HG02943 (cell line): ENCODE results near the gene PPP1R13B.
A peak's percentile ranks its signal among the peaks of the same experiment; 100 is the strongest.

ENCODE experiments used
- ATAC-seq: cut with Tn5 transposase; IDR thresholded peaks from one replicate; pipeline ENCODE4 v1.9.1; 2021; ENCODE audit warnings: mild to moderate bottlenecking, low read depth, moderate library complexity; ENCODE audit not compliant: unreplicated experiment

Gene PPP1R13B

DNA sequence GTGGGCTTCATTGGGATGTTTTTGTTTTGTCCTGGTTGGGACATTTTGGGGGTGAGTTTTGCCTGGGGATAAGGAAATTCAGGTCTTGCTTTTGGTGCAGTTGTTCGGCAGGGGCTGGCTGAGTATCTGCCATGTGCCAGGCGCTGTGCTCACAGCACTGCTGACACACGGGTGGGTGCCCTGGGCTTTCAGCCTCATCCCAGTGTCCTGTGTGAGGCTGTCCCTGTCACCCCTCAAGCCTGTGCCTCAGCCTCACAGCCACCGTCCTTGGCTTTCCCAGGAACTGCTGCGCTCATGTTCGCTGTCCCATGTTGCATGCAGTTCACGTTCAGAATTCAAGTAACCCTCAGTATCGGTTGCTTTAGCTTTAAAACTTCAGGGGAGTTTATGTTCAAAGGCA, 157.0 kb downstream of the PPP1R13B start:
- ATAC-seq = no peak

DNA sequence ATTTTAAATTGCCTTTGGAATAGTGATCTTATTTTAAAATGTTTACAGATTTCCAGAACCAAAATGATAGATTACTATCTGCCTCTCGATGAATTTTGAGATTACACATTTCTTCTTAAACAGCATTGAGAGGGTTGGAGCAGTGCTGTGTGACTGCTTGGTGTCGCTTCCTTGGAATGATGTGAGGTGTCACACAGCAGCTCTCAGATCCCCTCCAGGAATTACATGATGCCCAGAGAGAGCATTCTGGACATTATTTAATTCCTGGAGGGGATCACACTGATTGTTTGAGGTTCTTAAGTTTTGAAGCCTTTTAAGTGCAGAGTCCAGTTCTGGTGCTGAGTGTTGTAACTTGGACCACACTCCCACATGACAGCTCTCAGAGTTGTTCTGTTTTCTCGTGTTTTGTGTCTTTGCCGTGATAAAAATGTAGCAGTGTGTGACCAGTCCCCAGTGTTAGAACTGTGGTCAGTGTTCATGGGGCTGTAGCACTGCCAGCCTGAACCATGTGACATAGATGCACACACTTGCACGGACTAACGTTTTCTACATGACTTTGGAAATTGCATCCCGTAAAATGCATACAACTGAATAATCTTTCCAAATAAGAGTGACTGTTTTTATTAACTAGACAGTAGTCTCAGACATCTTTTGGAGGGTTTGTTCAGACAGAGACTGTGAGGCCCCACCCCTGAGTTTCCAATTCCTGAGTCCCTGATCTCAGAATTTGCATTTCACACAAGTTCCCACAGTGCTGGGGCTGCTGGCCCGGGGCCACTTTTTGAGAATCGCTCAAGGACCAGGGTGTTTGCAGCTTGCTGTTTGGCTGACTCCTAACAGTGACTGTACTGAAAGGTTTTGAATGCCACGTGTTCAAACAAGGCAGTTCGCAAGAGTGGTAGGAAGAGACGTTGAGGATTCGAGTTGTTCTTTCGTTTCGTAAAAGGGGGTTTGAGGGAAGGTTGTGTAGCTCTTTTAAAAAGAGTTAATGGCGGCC, 158.2 kb downstream of the PPP1R13B start:
- peak; percentile 74 for ATAC-seq

GRCh38 chr14:103688441-103688840, 158.9 kb downstream of the PPP1R13B start:
- no peak for ATAC-seq

GRCh38 chr14:103687712-103688111, 159.7 kb downstream of the PPP1R13B start:
- ATAC-seq = no peak

DNA sequence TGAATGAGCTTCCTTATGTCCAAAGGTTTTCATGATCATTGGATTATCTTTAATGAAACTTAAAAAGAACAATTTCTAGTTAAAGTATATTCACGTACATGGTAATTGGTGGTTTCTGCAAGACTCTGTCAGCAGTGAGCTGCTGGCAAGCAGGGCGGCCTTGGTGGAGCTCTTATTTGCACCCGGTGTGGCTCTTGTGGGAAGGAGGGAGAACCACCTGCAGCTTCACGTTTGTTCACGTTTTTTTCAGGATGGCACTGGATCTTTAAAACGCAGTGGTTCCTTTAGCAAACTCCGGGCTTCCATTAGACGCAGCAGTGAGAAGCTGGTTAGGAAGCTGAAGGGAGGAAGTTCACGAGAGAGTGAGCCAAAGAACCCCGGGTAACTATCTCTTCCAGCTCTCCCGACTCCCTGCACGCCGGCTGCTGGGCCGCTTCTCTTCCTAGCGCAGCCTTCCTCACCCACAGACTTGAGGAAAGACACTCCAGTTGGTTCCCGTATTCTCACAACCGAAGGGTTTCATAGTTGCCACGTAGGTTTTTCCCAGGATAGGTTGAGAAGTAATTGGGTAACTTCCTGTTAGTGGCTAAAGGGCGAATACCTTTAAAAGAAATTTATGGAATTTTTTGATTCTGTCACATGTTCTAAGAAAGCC, 160.4 kb downstream of the PPP1R13B start:
- ATAC-seq = no peak

DNA sequence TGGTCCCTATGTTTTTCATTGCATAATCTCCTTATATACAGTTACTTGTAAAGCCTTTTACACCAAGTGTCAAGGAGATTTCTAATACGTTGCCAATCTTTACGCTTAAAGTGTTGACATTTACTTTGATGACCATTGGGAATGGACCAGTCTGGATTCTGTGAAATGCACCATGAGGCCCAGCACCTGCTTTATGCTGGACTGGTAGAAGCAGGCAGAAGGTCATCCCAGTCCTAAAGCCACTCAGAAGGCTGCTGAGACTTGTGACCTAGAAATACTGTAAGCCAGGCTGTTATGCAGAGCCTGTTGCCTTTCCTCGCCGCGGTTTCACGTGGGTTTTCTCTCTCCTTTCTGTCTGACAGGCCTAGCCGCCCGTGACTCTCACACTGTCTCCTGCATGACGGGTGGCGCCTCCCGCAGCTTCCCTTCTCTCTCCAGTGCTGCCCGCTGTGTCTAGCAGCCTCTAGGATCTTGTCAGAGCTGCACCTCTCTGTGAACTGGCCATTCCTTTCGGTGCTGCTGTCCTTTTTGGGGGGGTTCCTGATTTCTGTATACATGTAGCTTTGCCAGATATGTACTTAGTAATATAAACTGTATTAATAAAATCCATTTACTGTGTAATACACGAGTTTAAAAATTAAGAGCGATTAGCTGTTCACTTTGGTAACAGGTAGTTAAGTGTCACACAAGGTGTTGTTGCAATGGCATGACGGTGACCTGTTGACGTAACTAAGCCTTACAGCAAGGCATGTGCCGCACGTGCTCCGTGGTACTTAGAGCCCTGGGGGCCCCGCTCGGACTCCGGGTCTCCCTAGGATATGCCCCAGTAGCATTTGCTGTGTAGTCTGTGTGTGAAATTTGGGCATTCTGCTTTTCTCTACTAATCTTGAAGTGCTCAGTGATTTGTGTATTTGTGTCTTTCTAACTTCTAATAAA, 161.8 kb downstream of the PPP1R13B start:
- no peak for ATAC-seq

DNA sequence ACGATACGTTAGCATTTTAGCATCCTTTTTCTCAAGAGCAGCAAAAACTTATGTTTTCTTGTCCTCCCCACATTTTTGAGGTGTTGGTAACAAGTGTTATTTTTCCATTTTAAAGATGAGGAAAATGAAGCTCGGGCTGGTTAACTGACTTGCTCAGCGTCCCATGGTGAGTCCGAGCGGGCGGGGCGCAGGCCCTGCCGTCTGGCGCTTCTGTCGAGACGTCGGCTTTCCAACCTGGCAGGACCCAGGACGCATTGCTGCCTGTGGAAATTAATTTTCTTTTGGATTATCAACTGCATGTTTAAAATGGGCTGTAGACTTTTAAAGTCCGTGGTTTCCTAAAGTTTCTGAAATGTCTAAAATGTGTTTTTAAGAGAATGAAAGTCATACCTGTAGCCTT, 162.5 kb downstream of the PPP1R13B start:
- ATAC-seq = no peak

DNA sequence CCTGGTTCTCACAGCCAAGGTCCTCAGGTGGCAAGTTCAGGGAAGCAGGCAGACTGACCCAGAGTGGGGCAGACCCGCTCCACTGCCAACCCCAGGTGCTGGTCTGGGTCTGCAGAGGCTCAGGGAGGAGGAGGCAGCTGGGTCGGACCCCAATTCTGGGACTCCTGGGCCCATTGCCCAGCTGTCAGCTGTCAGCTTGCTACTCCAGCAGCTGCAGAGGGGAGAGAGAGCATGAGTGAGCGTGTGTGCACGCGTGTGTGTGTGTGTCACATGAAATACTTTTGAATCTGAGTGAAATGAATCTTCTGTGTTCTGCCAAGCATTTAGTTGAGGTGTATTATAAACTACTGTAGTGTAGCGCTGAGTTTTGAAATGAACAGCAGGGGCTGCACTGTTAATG, 162.9 kb downstream of the PPP1R13B start:
- ATAC-seq = no peak
